ENCODE data around the gene RBBP8NL.

Gene RBBP8NL

GRCh38 chr20:62370807-62371587 is 56.3 kb downstream of the RBBP8NL start:
- H3K36me3 ChIP-seq = no peaks in the 10 kb centered on the region
- no peaks in the 10 kb centered on the region for H3K9me3 ChIP-seq
- H3K4me1 ChIP-seq = peaks cover 23% of the 10 kb centered on the region
- no peak overlapping the region for H3K4me3 ChIP-seq (ENCODE audit: low read depth, low read length)
- TF ChIP-seq CTCF (IDR thresholded peaks at IDR 0.05; ENCODE audit: low read depth, low read length) = no peak
- DNase-seq = no peak
- peaks cover 3% of the 10 kb centered on the region; the same call in 1 of the 2 replicates for H3K27me3 ChIP-seq

GRCh38 chr20:62370115-62370806 is 57.1 kb downstream of the RBBP8NL start:
- Histone ChIP-seq H3K4me1 (peaks cover 24% of the 10 kb centered on the region), H3K4me3 (ENCODE audit: low read depth, low read length) (no peak overlapping the region), H3K36me3 (no peaks in the 10 kb centered on the region), H3K9me3 (no peaks in the 10 kb centered on the region), H3K27me3 (peaks cover 3% of the 10 kb centered on the region; the same call in 1 of the 2 replicates)
- no peak for DNase-seq
- TF ChIP-seq CTCF (IDR thresholded peaks at IDR 0.05; ENCODE audit: low read depth, low read length) = no peak

GRCh38 chr20:62369815-62370114 is 57.6 kb downstream of the RBBP8NL start:
- peaks cover 3% of the 10 kb centered on the region; the same call in 1 of the 2 replicates for H3K27me3 ChIP-seq
- H3K9me3 ChIP-seq = no peaks in the 10 kb centered on the region
- no peak for DNase-seq
- peaks cover 25% of the 10 kb centered on the region for H3K4me1 ChIP-seq
- H3K4me3 ChIP-seq (ENCODE audit: low read depth, low read length) = no peak overlapping the region
- TF ChIP-seq CTCF (IDR thresholded peaks at IDR 0.05; ENCODE audit: low read depth, low read length) = no peak
- no peaks in the 10 kb centered on the region for H3K36me3 ChIP-seq

- TF ChIP-seq CTCF (IDR thresholded peaks at IDR 0.05; ENCODE audit: low read depth, low read length) = peak; percentile 34
- Histone ChIP-seq H3K9me3 (no peaks in the 10 kb centered on the region), H3K27me3 (peaks cover 3% of the 10 kb centered on the region; the same call in 1 of the 2 replicates), H3K4me1 (peaks cover 28% of the 10 kb centered on the region), H3K4me3 (ENCODE audit: low read depth, low read length) (peak overlapping the region; percentile 52), H3K36me3 (no peaks in the 10 kb centered on the region)
- DNase-seq = peak; percentile 66
These were observed 58.1 kb downstream of the RBBP8NL start for GRCh38 chr20:62368976-62369814.

- Histone ChIP-seq H3K9me3 (no peaks in the 10 kb centered on the region), H3K27me3 (peaks cover 3% of the 10 kb centered on the region; the same call in 1 of the 2 replicates), H3K36me3 (no peaks in the 10 kb centered on the region), H3K4me3 (ENCODE audit: low read depth, low read length) (peak overlapping the region; percentile 52), H3K4me1 (peaks cover 29% of the 10 kb centered on the region)
- DNase-seq = peak; percentile 56
- TF ChIP-seq CTCF (IDR thresholded peaks at IDR 0.05; ENCODE audit: low read depth, low read length) = no peak
These were observed 58.9 kb downstream of the RBBP8NL start for GRCh38 chr20:62368392-62368975.
